GM12875 (cell line): ENCODE data around the gene TLE7.

ENCODE experiments used
- H3K4me3 ChIP-seq: one replicate; pipeline ENCODE4 v1.5.1; 2011; ENCODE audit warnings: low read depth, low read length, control low read depth
- CTCF ChIP-seq: IDR thresholded peaks from 2 replicates; pipeline ENCODE4 v1.5.1; 2011; ENCODE audit warnings: low read depth, mild to moderate bottlenecking, control low read depth, inconsistent platforms, low read length, moderate library complexity, borderline replicate concordance; ENCODE audit not compliant: insufficient read depth

The TLE7 gene

GRCh38 chr16:71389330-71389729 is 52.5 kb downstream of the TLE7 start:
- H3K4me3 ChIP-seq, result no peak overlapping the region
- no peak for TF ChIP-seq CTCF

- H3K4me3 ChIP-seq, result no peak overlapping the region
- no peak for TF ChIP-seq CTCF
These were observed 54.6 kb downstream of the TLE7 start for GRCh38 chr16:71387045-71387871.

GRCh38 chr16:71384073-71384724 is 57.7 kb downstream of the TLE7 start:
- TF ChIP-seq CTCF, result no peak
- H3K4me3 ChIP-seq, result no peak overlapping the region

- no peak for TF ChIP-seq CTCF
- H3K4me3 ChIP-seq, result no peak overlapping the region
These were observed 58.6 kb downstream of the TLE7 start for GRCh38 chr16:71383054-71383773.

GRCh38 chr16:71380831-71381230 is 61.0 kb downstream of the TLE7 start:
- TF ChIP-seq CTCF, result no peak
- H3K4me3 ChIP-seq, result no peak overlapping the region
